ENCODE measurements around the gene CCDC91.
"Not testable (repeated sequence)": the region's sequence is repeated elsewhere in the genome, so short reads cannot be mapped to it uniquely, and the experiment has no call there.

The CCDC91 gene

GRCh38 chr12:28189784-28190320, 404 bp upstream of the CCDC91 start:
- DNase-seq, result no peak

- no peak for DNase-seq
These were observed 1.1 kb downstream of the CCDC91 start for GRCh38 chr12:28191051-28192048.

- no peak for DNase-seq
These were observed 1.9 kb downstream of the CCDC91 start for GRCh38 chr12:28192125-28192524.

- not testable (repeated sequence) for DNase-seq
These were observed 4.4 kb downstream of the CCDC91 start for GRCh38 chr12:28194621-28195020.

- DNase-seq, result not testable (repeated sequence)
These were observed 10.9 kb downstream of the CCDC91 start for GRCh38 chr12:28201136-28201535.

GRCh38 chr12:28202374-28203130, 12.3 kb downstream of the CCDC91 start:
- DNase-seq, result no peak

- DNase-seq, result no peak
These were observed 19.5 kb downstream of the CCDC91 start for GRCh38 chr12:28209782-28210181.

GRCh38 chr12:28212182-28212581, 21.9 kb downstream of the CCDC91 start:
- no peak for DNase-seq

GRCh38 chr12:28215021-28215420, 24.8 kb downstream of the CCDC91 start:
- no peak for DNase-seq

- no peak for DNase-seq
These were observed 25.8 kb downstream of the CCDC91 start for GRCh38 chr12:28216016-28216415.

- DNase-seq, result no peak
These were observed 27.5 kb downstream of the CCDC91 start for GRCh38 chr12:28217805-28218204.

GRCh38 chr12:28218875-28219274, 28.6 kb downstream of the CCDC91 start:
- DNase-seq, result no peak

- no peak for DNase-seq
These were observed 29.6 kb downstream of the CCDC91 start for GRCh38 chr12:28219827-28220226.

GRCh38 chr12:28222081-28222700, 31.9 kb downstream of the CCDC91 start:
- no peak for DNase-seq

- no peak for DNase-seq
These were observed 32.8 kb downstream of the CCDC91 start for GRCh38 chr12:28223025-28223554.

GRCh38 chr12:28223858-28224257, 33.6 kb downstream of the CCDC91 start:
- DNase-seq, result no peak

GRCh38 chr12:28226705-28227104, 36.4 kb downstream of the CCDC91 start:
- no peak for DNase-seq

GRCh38 chr12:28227251-28227650, 37.0 kb downstream of the CCDC91 start:
- no peak for DNase-seq

GRCh38 chr12:28231248-28231647, 41.0 kb downstream of the CCDC91 start:
- DNase-seq, result no peak

GRCh38 chr12:28232211-28232928, 42.1 kb downstream of the CCDC91 start:
- no peak for DNase-seq

- no peak for DNase-seq
These were observed 44.2 kb downstream of the CCDC91 start for GRCh38 chr12:28234444-28234843.

GRCh38 chr12:28235015-28235414, 44.8 kb downstream of the CCDC91 start:
- no peak for DNase-seq

Measured in NCI-H345 (cell line).